ENCODE data around the gene ARMH1. TPM values are rescaled to one million over a fixed set of nuclear protein-coding genes. Genes with fewer than 3 reads are reported as not detected.

The ARMH1 gene
- total RNA-seq, 1 experiment from 2014 or later, result 0.15 TPM

- DNase-seq (peak; percentile 93), ATAC-seq (peak; percentile 25)
- Histone ChIP-seq H3K9ac (ENCODE audit: low read length) (peak overlapping the region; percentile 10; the same call in 1 of the 2 replicates), H3K79me2 (ENCODE audit: low read length) (no peaks in the 10 kb centered on the region), H3K4me1 (ENCODE audit: insufficient read depth, low read length) (peaks cover 42% of the 10 kb centered on the region), H3K9me2 (replicated peaks; ENCODE audit: low read length) (no peaks in the 10 kb centered on the region), H3K4me3 (ENCODE audit: low read length) (peak overlapping the region; percentile 79; the same call in 1 of the 2 replicates), H4K20me1 (ENCODE audit: low read length) (no peaks in the 10 kb centered on the region), H2AFZ (ENCODE audit: low read length) (peak overlapping the region; percentile 75), H3F3A (ENCODE audit: low read length, unreplicated experiment) (peaks cover 3% of the 10 kb centered on the region), H3K27ac (ENCODE audit: low read length) (peak overlapping the region; percentile 82), H3K36me3 (ENCODE audit: low read depth, low read length) (no peaks in the 10 kb centered on the region), H3K4me2 (ENCODE audit: low read length) (peak overlapping the region; percentile 96), H3K27me3 (ENCODE audit: low read length) (no peaks in the 10 kb centered on the region), H3K9me3 (ENCODE audit: low read length) (no peaks in the 10 kb centered on the region)
- BruUV-seq (replicated peaks), result no TSS peak
- ChIA-PET POLR2A (ENCODE audit: unreplicated experiment) (interaction anchor here (0.5 to 0.7 kb wide), 3 partner anchors 45 to 119 kb away, joined by 3 to 5 read pairs (median 3); no protein-coding TSS in a partner anchor), CTCF (no interaction called here)
- TF ChIP-seq EZH2 (IDR thresholded peaks at IDR 0.05; ENCODE audit: low read length, unreplicated experiment) (no peak), EZH2phosphoT487 (IDR thresholded peaks at IDR 0.05; ENCODE audit: borderline replicate concordance, low read length) (no peak), CTCF (conservative IDR thresholded peaks at IDR 0.05; ENCODE audit: low read depth, low read length) (no peak)
- intact Hi-C loops (cut with micrococcal nuclease), result loop anchor here (5.0 kb wide), 1 partner anchor 35 kb away; no protein-coding TSS in a partner anchor
Observed at GRCh38 chr1:44672254-44672955, 2.1 kb upstream of the ARMH1 start.

DNA sequence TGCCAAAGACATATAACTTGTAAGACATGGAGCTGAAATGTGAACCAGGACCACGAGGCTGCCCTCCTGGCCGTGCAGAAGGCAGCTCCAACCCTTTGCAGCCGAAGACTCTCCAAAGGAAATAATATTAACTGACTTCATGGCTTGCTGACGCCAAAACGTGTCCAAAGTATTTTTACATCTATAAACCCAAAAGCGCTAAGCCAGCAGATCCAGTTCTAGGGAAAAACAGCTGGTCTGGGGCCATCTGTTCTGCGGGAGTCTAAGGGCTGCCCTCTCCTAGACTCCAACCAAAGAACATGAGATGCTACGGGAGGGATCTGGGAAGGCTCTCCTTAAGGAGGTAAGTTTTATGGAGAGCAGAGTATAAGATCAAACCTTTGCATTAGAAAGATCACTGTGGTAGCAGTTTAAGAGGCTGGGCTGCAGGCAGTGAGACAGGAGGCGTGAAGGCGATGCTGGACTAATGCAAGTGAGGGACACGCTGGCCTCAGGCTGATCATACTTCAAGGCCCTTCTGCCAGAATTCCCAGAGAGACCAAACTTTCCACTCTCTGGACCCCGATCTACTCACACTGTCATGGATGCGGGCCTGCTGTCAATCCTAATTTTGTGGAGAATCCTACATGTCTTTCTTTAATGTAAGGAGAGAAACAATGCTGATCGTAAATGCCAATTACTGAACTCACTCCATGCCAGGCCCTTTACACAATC, 1.4 kb upstream of the ARMH1 start:
- peak overlapping the region; percentile 78 for H3K9ac ChIP-seq (ENCODE audit: low read length)
- POLR2A ChIA-PET (ENCODE audit: unreplicated experiment), result interaction anchor here (0.7 kb wide), 1 partner anchor 119 kb away, joined by 5 read pairs; no protein-coding TSS in a partner anchor
- H3K4me2 ChIP-seq (ENCODE audit: low read length), result peak overlapping the region; percentile 96
- H3F3A ChIP-seq (ENCODE audit: low read length, unreplicated experiment), result peaks cover 3% of the 10 kb centered on the region
- no peaks in the 10 kb centered on the region for H3K9me2 ChIP-seq (replicated peaks; ENCODE audit: low read length)
- TF ChIP-seq EZH2 (IDR thresholded peaks at IDR 0.05; ENCODE audit: low read length, unreplicated experiment), result no peak
- TF ChIP-seq EZH2phosphoT487 (IDR thresholded peaks at IDR 0.05; ENCODE audit: borderline replicate concordance, low read length), result no peak
- no peak for TF ChIP-seq CTCF (conservative IDR thresholded peaks at IDR 0.05; ENCODE audit: low read depth, low read length)
- peak overlapping the region; percentile 89 for H2AFZ ChIP-seq (ENCODE audit: low read length)
- no TSS peak for BruUV-seq (replicated peaks)
- DNase-seq (no peak), ATAC-seq (no peak)
- H3K27me3 ChIP-seq (ENCODE audit: low read length), result no peaks in the 10 kb centered on the region
- H3K79me2 ChIP-seq (ENCODE audit: low read length), result no peaks in the 10 kb centered on the region
- CTCF ChIA-PET, result no interaction called here
- no peaks in the 10 kb centered on the region for H3K36me3 ChIP-seq (ENCODE audit: low read depth, low read length)
- no peaks in the 10 kb centered on the region for H3K9me3 ChIP-seq (ENCODE audit: low read length)
- H3K27ac ChIP-seq (ENCODE audit: low read length), result peak overlapping the region; percentile 82
- intact Hi-C loops (cut with micrococcal nuclease), result loop anchor here (5.0 kb wide), 1 partner anchor 34 kb away; no protein-coding TSS in a partner anchor
- H3K4me1 ChIP-seq (ENCODE audit: insufficient read depth, low read length), result peaks cover 42% of the 10 kb centered on the region
- H4K20me1 ChIP-seq (ENCODE audit: low read length), result no peaks in the 10 kb centered on the region
- peak overlapping the region; percentile 79 for H3K4me3 ChIP-seq (ENCODE audit: low read length)

Data from PC-3 (cell line).